Activated T-cell treated with anti-CD3 and anti-CD28 coated beads, Interleukin-2, amount 50 U/mL, for 1 hour (primary cell): ENCODE data around the gene LRRC7.

Experiments
- DNase-seq: peaks from one replicate; pipeline ENCODE4 v3.0.0-alpha.2; 2020

The LRRC7 gene

GRCh38 chr1:69567652-69568420 is at the start of gene LRRC7:
LRRC7 (plus strand) TSS chr1:69567922; CDS start chr1:69568640, 718 bp downstream.
- no peak for DNase-seq

- no peak for DNase-seq
Observed at GRCh38 chr1:69519006-69519405, 48.7 kb upstream of the LRRC7 start.

GRCh38 chr1:69520326-69520725 is 47.4 kb upstream of the LRRC7 start:
- no peak for DNase-seq

- no peak for DNase-seq
Observed at GRCh38 chr1:69523032-69523431, 44.7 kb upstream of the LRRC7 start.

- no peak for DNase-seq
Observed at GRCh38 chr1:69523461-69523860, 44.3 kb upstream of the LRRC7 start.

GRCh38 chr1:69524015-69524414 is 43.7 kb upstream of the LRRC7 start:
- no peak for DNase-seq

- no peak for DNase-seq
Observed at GRCh38 chr1:69527273-69527672, 40.4 kb upstream of the LRRC7 start.

GRCh38 chr1:69528376-69528775 is 39.3 kb upstream of the LRRC7 start:
- no peak for DNase-seq

GRCh38 chr1:69533343-69533742 is 34.4 kb upstream of the LRRC7 start:
- no peak for DNase-seq

GRCh38 chr1:69534829-69535228 is 32.9 kb upstream of the LRRC7 start:
- no peak for DNase-seq

- no peak for DNase-seq
Observed at GRCh38 chr1:69535490-69535889, 32.2 kb upstream of the LRRC7 start.

GRCh38 chr1:69540052-69540451 is 27.7 kb upstream of the LRRC7 start:
- DNase-seq = no peak

GRCh38 chr1:69551476-69552324 is 16.0 kb upstream of the LRRC7 start:
- DNase-seq = no peak

GRCh38 chr1:69553726-69554125 is 14.0 kb upstream of the LRRC7 start:
- no peak for DNase-seq

GRCh38 chr1:69568421-69569174 is 876 bp downstream of the LRRC7 start:
- no peak for DNase-seq

- DNase-seq = no peak
Observed at GRCh38 chr1:69569175-69569541, 1.4 kb downstream of the LRRC7 start.

GRCh38 chr1:69569576-69570328 is 2.0 kb downstream of the LRRC7 start:
- no peak for DNase-seq

GRCh38 chr1:69570356-69570755 is 2.6 kb downstream of the LRRC7 start:
- DNase-seq = no peak

- DNase-seq = no peak
Observed at GRCh38 chr1:69572921-69573320, 5.2 kb downstream of the LRRC7 start.

GRCh38 chr1:69573911-69574310 is 6.2 kb downstream of the LRRC7 start:
- no peak for DNase-seq

GRCh38 chr1:69585666-69586065 is 17.9 kb downstream of the LRRC7 start:
- DNase-seq = no peak

- no peak for DNase-seq
Observed at GRCh38 chr1:69587391-69587790, 19.7 kb downstream of the LRRC7 start.

GRCh38 chr1:69589799-69590198 is 22.1 kb downstream of the LRRC7 start:
- no peak for DNase-seq
